GM08714 (cell line): Measurements from ENCODE around the gene SPIN1.

ENCODE experiments used
- H3K4me3 ChIP-seq: fragments of 200-500 bp; sonication (Bioruptor generic); 2 replicates; pipeline ENCODE4 v1.5.1; 2014; ENCODE audit warnings: mild to moderate bottlenecking, low read length, inconsistent platforms
- ZNF274 ChIP-seq: IDR thresholded peaks from 2 replicates; pipeline ENCODE4 v1.6.1; 2012; ENCODE audit warnings: mild to moderate bottlenecking, low read depth, low read length

SPIN1 gene

GRCh38 chr9:88476491-88477271 is 88.4 kb downstream of the SPIN1 start:
- TF ChIP-seq ZNF274, result no peak
- no peak overlapping the region for H3K4me3 ChIP-seq

GRCh38 chr9:88477300-88477751 is 89.1 kb downstream of the SPIN1 start:
- TF ChIP-seq ZNF274, result no peak

GRCh38 chr9:88478246-88478645 is 90.0 kb downstream of the SPIN1 start:
- TF ChIP-seq ZNF274, result no peak
- no peak overlapping the region for H3K4me3 ChIP-seq

More at GRCh38 chr9:88477300-88477751, 89.1 kb downstream of the SPIN1 start:
- no peak overlapping the region for H3K4me3 ChIP-seq

GRCh38 chr9:88481933-88482332 is 93.7 kb downstream of the SPIN1 start:
- H3K4me3 ChIP-seq, result no peak overlapping the region
- TF ChIP-seq ZNF274, result no peak

GRCh38 chr9:88488166-88488565 is 99.9 kb downstream of the SPIN1 start:
- no peak overlapping the region for H3K4me3 ChIP-seq
- no peak for TF ChIP-seq ZNF274

- no peak overlapping the region for H3K4me3 ChIP-seq
- no peak for TF ChIP-seq ZNF274
These were observed 106.9 kb downstream of the SPIN1 start for GRCh38 chr9:88494983-88495721.

- no peak overlapping the region for H3K4me3 ChIP-seq
- TF ChIP-seq ZNF274, result no peak
These were observed 109.0 kb downstream of the SPIN1 start for GRCh38 chr9:88497224-88497623.

GRCh38 chr9:88498880-88499279 is 110.6 kb downstream of the SPIN1 start:
- no peak overlapping the region for H3K4me3 ChIP-seq
- TF ChIP-seq ZNF274, result no peak

GRCh38 chr9:88501086-88501485 is 112.8 kb downstream of the SPIN1 start:
- H3K4me3 ChIP-seq, result no peak overlapping the region
- no peak for TF ChIP-seq ZNF274

- TF ChIP-seq ZNF274, result no peak
- H3K4me3 ChIP-seq, result no peak overlapping the region
These were observed 114.3 kb downstream of the SPIN1 start for GRCh38 chr9:88502552-88503034.

GRCh38 chr9:88503081-88503844 is 115.0 kb downstream of the SPIN1 start:
- TF ChIP-seq ZNF274, result no peak
- H3K4me3 ChIP-seq, result no peak overlapping the region

- no peak for TF ChIP-seq ZNF274
These were observed 115.9 kb downstream of the SPIN1 start for GRCh38 chr9:88503845-88504764.

GRCh38 chr9:88508326-88508725 is 120.1 kb downstream of the SPIN1 start:
- H3K4me3 ChIP-seq, result no peak overlapping the region
- no peak for TF ChIP-seq ZNF274

More at GRCh38 chr9:88503845-88504764, 115.9 kb downstream of the SPIN1 start:
- no peak overlapping the region for H3K4me3 ChIP-seq
